ENCODE measurements around the gene PALD1.
"Not testable (repeated sequence)": the region's sequence is repeated elsewhere in the genome, so short reads cannot be mapped to it uniquely, and the experiment has no call there.

The PALD1 gene

DNA sequence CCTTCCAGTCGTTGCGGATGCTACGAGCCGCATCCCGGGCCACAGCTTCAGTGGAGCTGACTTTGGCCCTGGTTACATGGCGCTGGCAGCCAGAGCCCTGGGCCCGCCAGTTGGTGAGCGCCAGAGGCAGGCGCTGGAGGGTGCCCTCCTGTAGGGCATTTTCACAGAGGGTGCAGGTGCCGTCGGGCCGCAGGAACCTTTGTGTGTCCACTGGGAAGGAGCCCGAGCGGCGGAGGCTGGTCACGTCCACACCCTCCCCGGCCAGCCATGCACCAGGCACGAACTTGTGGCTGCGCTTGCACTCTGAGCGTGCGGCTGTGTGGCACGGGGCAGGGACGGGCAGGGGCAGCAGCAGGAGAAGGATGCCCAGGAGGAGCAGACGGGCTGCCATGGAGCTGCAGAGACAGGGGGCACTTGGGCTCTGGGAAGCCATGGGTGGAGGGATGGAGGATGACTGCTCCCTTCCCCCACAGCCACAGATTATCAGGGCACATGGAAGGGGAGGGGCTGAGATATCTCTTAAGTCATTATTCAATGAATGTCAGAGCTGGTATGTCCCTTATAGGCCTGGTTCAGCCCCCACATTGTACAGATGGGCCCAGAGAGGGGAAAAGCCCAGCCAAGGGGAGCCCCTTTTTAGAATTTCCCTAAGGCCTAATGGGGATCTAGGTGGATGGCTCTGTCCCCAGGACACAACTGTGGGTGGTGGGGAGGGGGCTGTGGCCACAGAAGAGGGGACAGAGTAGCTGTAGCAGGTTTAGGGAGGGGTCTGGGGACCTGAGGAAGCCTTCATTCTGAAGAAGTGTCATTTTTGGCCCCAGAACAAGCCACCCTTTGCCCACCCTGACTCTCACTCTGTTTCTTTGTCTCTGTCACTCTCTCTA is 122.2 kb downstream of the PALD1 start:
- no peak for DNase-seq

DNA sequence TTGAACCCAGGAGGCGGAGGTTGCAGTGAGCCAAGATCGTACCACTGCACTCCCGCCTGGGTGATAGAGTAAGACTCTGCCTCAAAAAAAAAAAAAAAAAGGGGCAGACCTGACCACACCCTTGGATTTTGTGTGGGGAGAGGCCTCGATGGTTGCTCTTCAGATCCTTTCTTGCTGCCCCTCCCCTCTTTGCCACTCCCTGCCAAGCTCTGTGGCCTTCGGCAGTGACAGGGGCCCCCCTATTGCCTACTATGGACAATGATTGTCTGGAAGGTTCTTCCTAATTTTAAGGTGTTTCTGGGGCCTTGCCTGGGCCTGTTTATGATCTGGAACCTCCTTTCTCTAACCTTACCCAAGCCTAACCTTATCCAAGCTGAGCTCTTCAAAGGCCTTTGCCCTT is 123.2 kb downstream of the PALD1 start:
- no peak for DNase-seq

DNA sequence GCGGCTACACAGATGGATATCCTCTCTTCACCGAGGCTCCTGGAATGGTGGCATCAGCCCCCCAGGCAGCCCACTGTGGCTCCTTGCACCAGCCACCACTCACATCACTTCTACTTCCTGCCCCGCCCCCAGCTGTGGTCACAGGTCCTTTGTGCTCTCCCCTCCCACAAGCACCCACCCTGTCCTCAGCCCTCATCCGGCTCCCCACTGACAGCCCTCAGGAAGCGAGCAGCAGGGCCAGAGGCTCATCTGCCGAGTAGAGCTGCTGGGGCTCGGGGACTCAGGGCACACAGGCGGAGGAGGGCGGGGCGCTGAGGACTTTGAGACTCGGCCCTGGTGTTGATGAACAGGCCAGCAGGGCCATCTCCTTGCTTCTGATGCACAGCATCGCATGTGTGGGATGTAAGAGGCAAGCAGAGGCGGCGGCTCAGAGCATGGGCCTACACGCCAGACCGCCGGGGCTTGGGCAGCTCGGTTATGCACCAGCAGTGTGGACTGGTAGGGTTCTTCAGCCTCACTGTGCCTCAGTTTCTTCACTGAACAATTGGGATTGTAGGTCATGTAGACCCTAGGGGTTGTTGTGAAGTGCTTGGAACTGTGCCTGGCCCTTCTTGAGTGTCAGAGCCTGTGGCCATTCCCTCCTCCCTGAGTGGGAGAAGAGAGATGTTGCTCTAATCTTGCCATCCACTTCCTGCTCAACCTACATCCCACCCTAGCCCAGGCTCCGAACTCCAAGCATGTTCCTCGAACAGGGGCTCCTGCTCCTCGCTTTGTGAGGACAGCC is 124.3 kb downstream of the PALD1 start, which contains the start of gene PRF1:
Gene PRF1 (minus strand): TSS at position 77 of the 784 bp plus-strand sequence. CDS start 1,839 bp downstream, outside the sequence.
- no peak for DNase-seq

DNA sequence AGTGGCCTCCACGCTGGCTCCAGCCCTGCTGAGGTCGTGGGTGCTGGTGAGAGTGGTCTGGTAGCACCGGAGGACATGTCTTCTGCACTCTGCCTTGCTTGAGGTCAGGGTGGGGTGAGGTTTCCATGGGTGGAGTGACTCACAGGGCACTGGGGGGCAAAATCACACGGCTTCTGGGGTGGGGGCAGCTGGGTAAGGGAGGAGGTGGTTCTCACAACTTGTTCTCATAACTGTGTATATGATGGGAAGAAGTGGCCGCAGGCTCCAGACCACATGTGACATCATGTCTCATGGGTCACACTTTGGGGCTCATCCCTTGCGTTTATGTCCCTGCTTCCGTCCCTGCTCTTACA is 124.9 kb downstream of the PALD1 start:
- DNase-seq: no peak

DNA sequence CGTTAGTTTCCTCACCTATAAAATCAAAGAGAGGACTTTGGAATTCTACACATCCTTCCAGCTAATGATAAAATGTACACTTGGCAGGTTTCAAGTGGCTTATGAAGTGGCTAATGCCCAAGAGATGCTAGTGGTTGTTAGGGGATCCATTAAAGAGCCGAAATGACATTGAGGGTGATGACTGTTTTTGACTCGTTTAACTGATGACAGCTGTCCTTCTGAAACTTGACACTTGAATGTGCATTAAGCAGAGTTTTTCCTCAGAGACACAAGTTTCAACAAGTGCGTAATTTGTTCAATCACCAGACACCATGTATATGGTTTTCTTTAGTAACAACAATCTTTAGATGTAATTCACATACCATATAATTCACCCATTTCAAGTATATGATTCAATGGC is 125.5 kb downstream of the PALD1 start:
- no peak for DNase-seq

DNA sequence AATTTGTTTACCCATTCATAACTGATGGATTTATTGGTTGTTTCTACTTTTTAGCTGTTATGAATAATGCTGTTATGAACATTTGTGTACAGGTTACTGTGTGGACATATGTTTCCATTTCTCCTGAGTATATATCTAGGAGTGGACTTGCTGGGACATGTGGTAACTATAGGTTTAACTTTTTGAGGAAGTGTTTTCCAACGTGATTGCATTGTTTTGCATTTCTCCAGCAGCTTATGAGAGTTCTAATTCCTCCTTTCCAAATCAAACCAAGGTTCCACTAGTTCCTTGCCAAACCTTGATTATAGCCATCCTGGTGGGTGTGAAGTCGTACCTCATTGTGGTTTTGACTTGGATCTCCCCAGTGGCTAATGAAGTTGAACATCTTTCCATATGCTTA is 126.6 kb downstream of the PALD1 start:
- no peak for DNase-seq

DNA sequence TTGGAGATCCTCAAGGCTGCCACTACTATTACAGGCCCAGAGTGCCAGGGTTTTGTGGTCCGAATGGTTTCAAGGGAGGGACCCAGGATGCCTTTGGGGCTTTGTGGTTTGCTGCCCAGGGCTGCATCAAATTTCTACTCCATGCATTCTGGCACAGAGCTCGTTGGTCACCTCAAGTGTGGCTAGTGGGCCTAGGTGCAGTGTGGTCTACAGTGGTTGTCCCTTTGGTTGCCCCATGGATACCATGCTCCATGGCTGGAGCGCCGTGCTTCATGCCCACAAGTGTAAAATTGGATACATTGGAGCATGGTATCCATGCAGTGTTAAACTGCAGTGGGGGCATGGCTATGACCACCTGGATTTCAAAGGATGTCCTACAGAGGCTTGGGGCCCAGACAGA is 129.4 kb downstream of the PALD1 start:
- no peak for DNase-seq

DNA sequence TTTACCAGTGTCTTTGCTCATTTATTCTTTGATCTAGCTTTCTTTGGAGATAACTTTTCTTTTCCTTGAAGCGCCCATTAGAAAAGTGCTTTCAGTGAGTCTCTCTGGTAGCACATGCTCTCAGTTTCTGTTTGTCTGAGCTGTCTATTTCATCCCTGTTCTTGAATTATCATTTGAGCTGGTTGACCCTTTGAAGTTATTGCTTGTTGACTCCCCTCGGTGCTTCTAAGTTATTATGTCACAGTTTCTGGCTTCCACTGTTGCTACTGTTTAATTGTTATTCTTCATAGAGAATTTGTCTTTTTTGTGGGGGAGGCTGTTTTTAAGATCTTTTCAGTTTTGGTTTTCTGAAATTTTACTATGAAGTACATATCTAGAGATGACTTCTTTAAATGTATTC is 135.4 kb downstream of the PALD1 start:
- no peak for DNase-seq

DNA sequence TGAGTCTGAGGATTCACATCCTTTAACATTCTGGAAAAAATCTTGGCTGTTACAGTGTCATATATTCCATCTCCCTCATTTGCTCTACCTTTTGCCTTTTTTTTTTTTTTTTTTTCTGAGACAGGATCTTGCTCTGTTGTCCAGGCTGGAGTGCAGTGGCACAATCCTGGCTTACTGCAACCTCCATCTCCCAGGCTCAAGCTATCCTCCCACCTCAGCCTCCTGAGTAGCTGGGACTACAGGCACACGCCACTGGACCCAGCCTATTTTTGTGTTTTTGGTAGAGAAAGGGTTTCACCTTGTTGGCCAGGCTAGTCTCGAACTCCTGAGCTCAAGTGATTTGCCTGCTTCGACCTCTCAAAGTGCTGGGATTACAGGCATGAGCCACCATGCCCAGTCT is 135.8 kb downstream of the PALD1 start:
- not testable (repeated sequence) for DNase-seq

DNA sequence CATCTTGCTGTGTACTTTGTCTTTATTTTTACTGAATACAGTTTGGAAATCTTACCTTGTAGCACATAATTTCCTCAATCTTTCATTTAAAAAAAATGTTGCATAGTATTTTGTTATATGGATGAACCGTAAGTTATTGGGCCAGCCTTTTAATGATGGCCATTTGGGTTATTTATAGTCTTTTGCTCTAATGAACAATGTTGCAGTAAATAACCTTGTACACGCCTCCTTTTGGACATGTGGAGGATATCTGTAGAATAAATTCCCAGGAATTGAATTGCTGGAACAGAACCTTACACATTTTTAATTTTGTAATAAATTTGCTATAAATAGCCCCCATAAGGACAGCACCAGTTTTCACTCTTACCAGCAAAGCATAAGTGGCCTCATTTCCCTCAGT is 136.6 kb downstream of the PALD1 start:
- no peak for DNase-seq

DNA sequence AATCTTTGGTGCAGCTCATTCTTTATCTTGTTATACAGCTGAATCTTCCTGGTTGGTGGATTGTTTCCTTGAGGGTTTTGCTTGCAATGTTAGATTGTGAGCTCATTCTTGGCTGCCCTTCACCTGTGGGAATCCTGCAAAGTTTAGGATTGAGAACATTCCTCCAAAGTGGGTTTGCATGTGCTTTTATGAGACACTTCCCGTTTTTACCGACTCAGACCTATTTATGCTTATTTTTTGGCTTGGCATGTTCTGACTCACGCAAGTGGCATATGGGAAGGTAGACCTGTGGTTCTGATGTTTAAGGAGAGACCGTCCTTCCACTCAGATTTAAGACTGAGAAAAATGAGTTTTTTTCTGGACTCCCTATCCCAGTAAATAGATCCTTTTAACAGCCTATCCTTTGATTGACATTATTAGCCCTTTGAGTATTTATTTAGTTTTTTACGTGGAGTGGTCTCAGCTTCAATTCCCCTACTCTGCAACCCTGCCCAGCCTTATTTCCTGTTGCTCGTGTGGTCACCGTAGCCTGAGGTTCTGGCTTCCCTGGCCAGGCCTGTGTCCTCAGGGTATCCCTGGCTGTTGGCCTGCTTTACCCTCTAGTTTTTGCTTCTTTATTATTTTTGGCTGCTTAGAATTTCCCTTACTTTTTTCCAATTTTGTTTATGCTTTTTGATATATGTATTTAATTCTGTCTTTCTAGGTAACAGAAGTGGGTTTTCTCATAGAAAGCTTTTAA is 137.4 kb downstream of the PALD1 start:
- no peak for DNase-seq

DNA sequence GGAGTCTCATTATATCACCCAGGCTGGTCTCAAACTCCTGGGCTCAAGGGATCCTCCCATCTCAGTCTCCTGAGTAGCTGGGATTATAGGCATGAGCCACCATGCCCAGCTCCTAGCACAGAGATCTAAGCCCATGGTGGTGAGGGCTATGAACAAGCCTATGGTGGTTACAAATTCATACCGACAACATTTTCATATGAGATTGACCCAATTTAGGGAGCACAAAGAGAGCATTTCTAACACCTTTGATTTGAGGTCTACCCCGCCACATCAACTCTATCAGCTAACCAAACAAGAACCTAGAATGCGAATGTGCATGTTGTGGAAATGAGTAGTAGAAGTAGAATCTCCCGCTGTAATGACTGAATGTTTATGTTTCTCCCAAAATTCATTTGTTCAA is 138.2 kb downstream of the PALD1 start:
- DNase-seq: no peak
